Measurements from ENCODE around the gene VSTM1. TPM values are rescaled to one million over a fixed set of nuclear protein-coding genes. Genes with fewer than 3 reads are reported as not detected.
"Not testable (repeated sequence)": the region's sequence is repeated elsewhere in the genome, so short reads cannot be mapped to it uniquely, and the experiment has no call there.

VSTM1 gene
- total and polyA plus RNA-seq, 2 donors, result 0.37 to 1.1 TPM

- Histone ChIP-seq H3K27me3 (ENCODE audit: control insufficient read depth in 2 of 2, insufficient read depth in 1 of 2, low read length in 1 of 2) (peaks cover 11 to 29% of the 10 kb centered on the region in 2 donors), H3K27ac (ENCODE audit: low read depth in 1 of 2, low read length in 1 of 2) (no peak within 1 kb of the TSS), H3K4me1 (ENCODE audit: control insufficient read depth in 2 of 2, insufficient read depth in 2 of 2, low read length in 2 of 2) (peaks cover 8 to 13% of the 10 kb centered on the region in 2 donors), H3K4me3 (ENCODE audit: low read length in 2 of 2) (no peak within 1 kb of the TSS), H3K36me3 (ENCODE audit: control insufficient read depth in 2 of 2, insufficient read depth in 2 of 2, low read length in 1 of 2) (peaks cover 1 to 3% of the 10 kb centered on the region in 2 donors), H3K9me3 (ENCODE audit: control insufficient read depth in 2 of 2, insufficient read depth in 1 of 2, low read length in 1 of 2) (no peaks in the 10 kb centered on the region)
- DNase-seq (ENCODE audit: low read depth in 6 of 9, low spot score in 9 of 9), result no peak
- WGBS, result 56% methylated on average over 5 of the region's 5 CpGs
Measured at GRCh38 chr19:54100561-54100960, 36.9 kb upstream of the VSTM1 start, which contains the start of gene OSCAR. Gene OSCAR (minus strand): TSS chr19:54100803. CDS start chr19:54100792, 11 bp downstream.

DNA sequence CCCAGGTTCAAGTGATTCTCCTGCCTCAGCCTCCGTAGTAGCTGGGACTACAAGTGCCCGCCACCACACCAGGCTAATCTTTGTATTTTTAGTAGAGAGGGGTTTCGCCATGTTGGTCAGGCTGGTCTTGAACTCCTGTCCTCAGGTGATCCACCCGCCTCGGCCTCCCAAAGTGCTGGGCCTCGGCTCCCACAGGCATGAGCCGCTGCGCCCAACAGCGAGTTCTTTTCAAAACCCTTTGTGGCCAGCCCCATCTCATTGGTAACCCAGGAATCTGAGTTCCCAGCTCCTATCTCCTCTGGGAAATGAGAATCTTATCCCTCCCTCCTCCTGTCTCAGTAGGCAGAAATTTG, 36.2 kb upstream of the VSTM1 start:
- 82% methylated on average over 9 of the region's 9 CpGs for WGBS
- not testable (repeated sequence) for H3K9me3 ChIP-seq (ENCODE audit: control insufficient read depth in 2 of 2, insufficient read depth in 1 of 2, low read length in 1 of 2); DNase-seq (ENCODE audit: low read depth in 6 of 9, low spot score in 9 of 9); H3K27ac ChIP-seq (ENCODE audit: low read depth in 1 of 2, low read length in 1 of 2); H3K4me3 ChIP-seq (ENCODE audit: low read length in 2 of 2); H3K36me3 ChIP-seq (ENCODE audit: control insufficient read depth in 2 of 2, insufficient read depth in 2 of 2, low read length in 1 of 2)
- Histone ChIP-seq H3K27me3 (ENCODE audit: control insufficient read depth in 2 of 2, insufficient read depth in 1 of 2, low read length in 1 of 2) (peaks cover 18 to 36% of the 10 kb centered on the region in 2 donors), H3K4me1 (ENCODE audit: control insufficient read depth in 2 of 2, insufficient read depth in 2 of 2, low read length in 2 of 2) (peaks cover 9 to 14% of the 10 kb centered on the region in 2 donors)

- WGBS, result 95% methylated on average over 12 of the region's 12 CpGs
- Histone ChIP-seq H3K27me3 (ENCODE audit: control insufficient read depth in 2 of 2, insufficient read depth in 1 of 2, low read length in 1 of 2) (peaks cover 20 to 41% of the 10 kb centered on the region in 2 donors), H3K4me1 (ENCODE audit: control insufficient read depth in 2 of 2, insufficient read depth in 2 of 2, low read length in 2 of 2) (peaks cover 9 to 14% of the 10 kb centered on the region in 2 donors), H3K27ac (ENCODE audit: low read depth in 1 of 2, low read length in 1 of 2) (no peak overlapping the region), H3K36me3 (ENCODE audit: control insufficient read depth in 2 of 2, insufficient read depth in 2 of 2, low read length in 1 of 2) (no peaks in the 10 kb centered on the region), H3K9me3 (ENCODE audit: control insufficient read depth in 2 of 2, insufficient read depth in 1 of 2, low read length in 1 of 2) (no peaks in the 10 kb centered on the region), H3K4me3 (ENCODE audit: low read length in 2 of 2) (no peak overlapping the region)
- DNase-seq (ENCODE audit: low read depth in 6 of 9, low spot score in 9 of 9), result no peak
Measured at GRCh38 chr19:54099190-54099902, 35.6 kb upstream of the VSTM1 start.

DNA sequence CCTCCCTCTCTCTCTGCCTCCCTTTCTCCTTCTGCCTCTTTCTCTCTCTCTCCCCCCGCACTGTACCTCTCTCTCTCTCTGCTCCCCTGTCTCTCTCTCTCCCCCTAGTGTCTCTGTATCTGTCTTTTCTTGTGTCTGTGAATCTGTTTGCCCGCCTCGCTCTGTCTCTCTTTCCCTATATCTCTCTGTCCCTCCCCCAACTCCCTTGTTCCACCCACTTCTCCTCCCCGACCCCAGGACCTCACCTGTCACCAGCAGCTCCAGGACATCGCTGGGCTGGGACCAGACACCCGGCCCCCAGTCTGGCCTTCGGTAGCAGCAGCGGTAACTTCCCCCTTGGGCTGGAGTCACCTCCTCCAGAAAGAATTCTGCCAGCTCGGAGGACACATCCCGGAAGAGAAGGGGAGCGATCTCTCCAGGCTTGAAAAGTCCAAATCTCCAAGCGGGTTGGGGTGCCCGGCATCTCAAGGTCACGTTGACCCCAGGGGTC, 33.0 kb upstream of the VSTM1 start:
- DNase-seq (ENCODE audit: low read depth in 6 of 9, low spot score in 9 of 9), result no peak
- Histone ChIP-seq H3K4me3 (ENCODE audit: low read length in 2 of 2) (no peak overlapping the region), H3K27me3 (ENCODE audit: control insufficient read depth in 2 of 2, insufficient read depth in 1 of 2, low read length in 1 of 2) (peaks cover 20 to 43% of the 10 kb centered on the region in 2 donors), H3K27ac (ENCODE audit: low read depth in 1 of 2, low read length in 1 of 2) (no peak overlapping the region), H3K36me3 (ENCODE audit: control insufficient read depth in 2 of 2, insufficient read depth in 2 of 2, low read length in 1 of 2) (no peaks in the 10 kb centered on the region), H3K9me3 (ENCODE audit: control insufficient read depth in 2 of 2, insufficient read depth in 1 of 2, low read length in 1 of 2) (no peaks in the 10 kb centered on the region), H3K4me1 (ENCODE audit: control insufficient read depth in 2 of 2, insufficient read depth in 2 of 2, low read length in 2 of 2) (peaks cover 3 to 4% of the 10 kb centered on the region in 2 donors)
- 19% methylated on average over 14 of the region's 14 CpGs for WGBS

GRCh38 chr19:54095859-54096616, 32.3 kb upstream of the VSTM1 start:
- not testable (repeated sequence) for H3K9me3 ChIP-seq (ENCODE audit: control insufficient read depth in 2 of 2, insufficient read depth in 1 of 2, low read length in 1 of 2); H3K27ac ChIP-seq (ENCODE audit: low read depth in 1 of 2, low read length in 1 of 2); H3K36me3 ChIP-seq (ENCODE audit: control insufficient read depth in 2 of 2, insufficient read depth in 2 of 2, low read length in 1 of 2); DNase-seq (ENCODE audit: low read depth in 6 of 9, low spot score in 9 of 9); H3K4me1 ChIP-seq (ENCODE audit: control insufficient read depth in 2 of 2, insufficient read depth in 2 of 2, low read length in 2 of 2)
- peaks cover 20 to 43% of the 10 kb centered on the region in 2 donors for H3K27me3 ChIP-seq (ENCODE audit: control insufficient read depth in 2 of 2, insufficient read depth in 1 of 2, low read length in 1 of 2)
- peak overlapping the region in 1 of 2 donors; percentile 22 for H3K4me3 ChIP-seq (ENCODE audit: low read length in 2 of 2)
- 3% methylated on average over 46 of the region's 46 CpGs for WGBS

GRCh38 chr19:54095136-54095858, 31.6 kb upstream of the VSTM1 start:
- no peak for DNase-seq (ENCODE audit: low read depth in 6 of 9, low spot score in 9 of 9)
- no peak overlapping the region for H3K27ac ChIP-seq (ENCODE audit: low read depth in 1 of 2, low read length in 1 of 2)
- WGBS, result 76% methylated on average over 22 of the region's 22 CpGs

GRCh38 chr19:54094426-54095000, 30.8 kb upstream of the VSTM1 start:
- H3K9me3 ChIP-seq (ENCODE audit: control insufficient read depth in 2 of 2, insufficient read depth in 1 of 2, low read length in 1 of 2), result no peaks in the 10 kb centered on the region
- H3K4me3 ChIP-seq (ENCODE audit: low read length in 2 of 2), result no peak overlapping the region
- H3K36me3 ChIP-seq (ENCODE audit: control insufficient read depth in 2 of 2, insufficient read depth in 2 of 2, low read length in 1 of 2), result no peaks in the 10 kb centered on the region
- no peak overlapping the region for H3K27ac ChIP-seq (ENCODE audit: low read depth in 1 of 2, low read length in 1 of 2)
- no peak for DNase-seq (ENCODE audit: low read depth in 6 of 9, low spot score in 9 of 9)
- peaks cover 3 to 4% of the 10 kb centered on the region in 2 donors for H3K4me1 ChIP-seq (ENCODE audit: control insufficient read depth in 2 of 2, insufficient read depth in 2 of 2, low read length in 2 of 2)
- peaks cover 20 to 41% of the 10 kb centered on the region in 2 donors for H3K27me3 ChIP-seq (ENCODE audit: control insufficient read depth in 2 of 2, insufficient read depth in 1 of 2, low read length in 1 of 2)
- 43% methylated on average over 17 of the region's 17 CpGs for WGBS

More at GRCh38 chr19:54095136-54095858, 31.6 kb upstream of the VSTM1 start:
- Histone ChIP-seq H3K9me3 (ENCODE audit: control insufficient read depth in 2 of 2, insufficient read depth in 1 of 2, low read length in 1 of 2) (no peaks in the 10 kb centered on the region), H3K27me3 (ENCODE audit: control insufficient read depth in 2 of 2, insufficient read depth in 1 of 2, low read length in 1 of 2) (peaks cover 20 to 40% of the 10 kb centered on the region in 2 donors), H3K4me1 (ENCODE audit: control insufficient read depth in 2 of 2, insufficient read depth in 2 of 2, low read length in 2 of 2) (peaks cover 3 to 4% of the 10 kb centered on the region in 2 donors), H3K4me3 (ENCODE audit: low read length in 2 of 2) (peak overlapping the region in 1 of 2 donors; percentile 22), H3K36me3 (ENCODE audit: control insufficient read depth in 2 of 2, insufficient read depth in 2 of 2, low read length in 1 of 2) (no peaks in the 10 kb centered on the region)

- no peak overlapping the region for H3K4me3 ChIP-seq (ENCODE audit: low read length in 2 of 2)
- no peaks in the 10 kb centered on the region for H3K36me3 ChIP-seq (ENCODE audit: control insufficient read depth in 2 of 2, insufficient read depth in 2 of 2, low read length in 1 of 2)
- H3K27me3 ChIP-seq (ENCODE audit: control insufficient read depth in 2 of 2, insufficient read depth in 1 of 2, low read length in 1 of 2), result peaks cover 0 to under 1% of the 10 kb centered on the region in 2 donors
- H3K27ac ChIP-seq (ENCODE audit: low read depth in 1 of 2, low read length in 1 of 2), result no peak overlapping the region
- WGBS, result 79% methylated on average over 3 of the region's 3 CpGs
- H3K4me1 ChIP-seq (ENCODE audit: control insufficient read depth in 2 of 2, insufficient read depth in 2 of 2, low read length in 2 of 2), result no peaks in the 10 kb centered on the region
- DNase-seq (ENCODE audit: low read depth in 6 of 9, low spot score in 9 of 9), result no peak
- H3K9me3 ChIP-seq (ENCODE audit: control insufficient read depth in 2 of 2, insufficient read depth in 1 of 2, low read length in 1 of 2), result peaks cover 3 to 8% of the 10 kb centered on the region in 2 donors
Measured at GRCh38 chr19:54084410-54084809, 20.7 kb upstream of the VSTM1 start.
